Stimulated activated naive B cell treated with anti-CD40 and anti-IgM and Interleukin-4, amounts not matched to agents 10 μg/mL and 1 μg/mL and 100 μg/mL, for 72 hours (primary cell): ENCODE results near the gene VEGFA.

Source experiments
- ATAC-seq, 2 donors: fragments of 150-1000 bp; cut with Tn5 transposase; replicated peaks; 2 replicates each; pipeline ENCODE4 v1.10.0; 2021; ENCODE audit warnings: moderate library complexity in 1 of 2
- DNase-seq: peaks from one replicate; pipeline ENCODE4 v3.0.0; 2021
- H3K27ac Mint-ChIP-seq: one replicate; pipeline ENCODE4 v1.8.0; 2022; ENCODE audit warnings: mild to moderate bottlenecking, mixed read lengths
- H3K27me3 Mint-ChIP-seq, 2 donors: one replicate each; pipeline ENCODE4 v1.8.0; 2022; ENCODE audit warnings: mixed read lengths in 2 of 2
- H3K36me3 Mint-ChIP-seq, 2 donors: one replicate each; pipeline ENCODE4 v1.8.0; 2022; ENCODE audit warnings: mixed read lengths in 2 of 2, mild to moderate bottlenecking in 1 of 2
- H3K4me1 Mint-ChIP-seq, 2 donors: one replicate each; pipeline ENCODE4 v1.8.0; 2022; ENCODE audit warnings: mixed read lengths in 2 of 2, mild to moderate bottlenecking in 1 of 2
- H3K4me3 Mint-ChIP-seq, 2 donors: one replicate each; pipeline ENCODE4 v1.8.0; 2022; ENCODE audit warnings: mild to moderate bottlenecking in 2 of 2, mixed read lengths in 2 of 2, moderate library complexity in 1 of 2
- H3K9me3 Mint-ChIP-seq, 2 donors: one replicate each; pipeline ENCODE4 v1.8.0; 2022; ENCODE audit warnings: mixed read lengths in 2 of 2, mild to moderate bottlenecking in 1 of 2

Gene VEGFA

DNA sequence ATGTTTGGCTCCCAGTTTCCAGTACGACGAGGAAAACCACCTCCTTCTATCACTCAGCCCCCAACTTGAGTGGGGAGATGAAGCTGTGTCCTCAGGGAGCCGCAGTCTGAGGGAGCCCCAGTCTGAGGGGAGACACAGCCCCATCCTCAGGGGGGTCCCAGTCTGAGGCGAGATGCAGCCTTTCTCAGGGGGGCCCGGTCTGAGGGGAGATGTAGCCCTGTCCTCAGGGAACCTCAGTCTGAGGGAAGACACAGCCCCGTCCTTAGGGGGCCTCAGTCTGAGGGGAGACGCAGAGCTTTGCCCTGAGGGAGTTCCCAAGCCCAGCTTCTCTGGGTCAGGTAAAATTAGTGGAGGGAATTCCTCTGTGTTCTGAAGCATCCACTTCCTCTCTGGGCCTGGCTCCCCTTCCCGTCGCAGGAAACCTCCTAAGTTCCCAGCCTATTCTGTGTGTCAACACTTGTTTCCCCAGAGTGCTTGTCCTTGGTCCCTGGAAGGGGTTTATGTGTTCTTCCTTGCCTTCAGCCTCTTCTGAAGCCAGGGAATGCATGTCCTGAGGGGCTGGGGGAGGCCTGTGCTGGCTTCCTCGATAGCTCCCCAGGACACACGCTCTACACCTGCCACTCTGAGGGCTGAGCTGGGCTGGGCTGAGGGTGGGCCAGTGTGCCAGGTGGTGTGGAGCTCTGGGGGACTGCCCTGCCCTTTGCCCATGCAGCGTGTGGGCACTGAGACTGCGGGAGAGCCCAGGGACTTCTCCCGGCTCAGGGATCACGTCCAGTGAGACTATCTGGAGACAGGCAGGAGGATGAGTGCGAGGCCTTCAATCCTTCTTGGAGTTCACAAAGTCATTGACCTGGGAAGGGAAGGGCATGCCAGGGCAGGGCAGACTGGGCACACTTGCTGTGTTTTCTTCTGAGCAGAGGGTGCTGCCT, 55.4 kb downstream of the VEGFA start:
- Mint-ChIP-seq H3K4me1 (peaks cover 4% of the 10 kb centered on the region in 2 donors), H3K4me3 (no peak overlapping the region), H3K9me3 (no peaks in the 10 kb centered on the region), H3K27me3 (peaks cover 20 to 30% of the 10 kb centered on the region in 2 donors), H3K36me3 (no peaks in the 10 kb centered on the region), H3K27ac (no peak overlapping the region)
- DNase-seq (no peak), ATAC-seq (no peak)

DNA sequence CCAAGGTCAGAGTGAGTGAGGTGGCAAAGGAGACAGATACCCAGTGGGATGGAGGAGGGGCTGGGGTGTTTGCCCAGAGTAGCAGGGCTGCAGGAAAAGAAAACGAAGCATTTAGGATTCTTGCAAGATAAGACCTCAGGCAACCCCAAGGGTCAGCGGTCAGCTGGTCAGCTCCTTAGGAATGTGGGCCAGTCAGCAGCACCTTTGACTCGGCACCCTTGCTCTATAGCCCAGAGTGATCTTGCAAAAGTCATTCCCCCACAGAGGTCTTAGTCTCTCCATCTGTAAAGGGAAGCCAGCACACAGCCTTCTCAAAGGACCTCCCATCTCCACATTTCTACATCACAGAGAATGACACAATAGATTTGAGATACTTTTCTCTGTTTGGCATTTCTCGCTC, 56.7 kb downstream of the VEGFA start:
- H3K36me3 Mint-ChIP-seq, result no peaks in the 10 kb centered on the region
- H3K9me3 Mint-ChIP-seq, result no peaks in the 10 kb centered on the region
- H3K4me1 Mint-ChIP-seq, result peaks cover 4% of the 10 kb centered on the region in 2 donors
- no peak overlapping the region for H3K27ac Mint-ChIP-seq
- no peak for ATAC-seq
- H3K4me3 Mint-ChIP-seq, result no peak overlapping the region
- DNase-seq, result no peak
- peaks cover 17 to 31% of the 10 kb centered on the region in 2 donors for H3K27me3 Mint-ChIP-seq

DNA sequence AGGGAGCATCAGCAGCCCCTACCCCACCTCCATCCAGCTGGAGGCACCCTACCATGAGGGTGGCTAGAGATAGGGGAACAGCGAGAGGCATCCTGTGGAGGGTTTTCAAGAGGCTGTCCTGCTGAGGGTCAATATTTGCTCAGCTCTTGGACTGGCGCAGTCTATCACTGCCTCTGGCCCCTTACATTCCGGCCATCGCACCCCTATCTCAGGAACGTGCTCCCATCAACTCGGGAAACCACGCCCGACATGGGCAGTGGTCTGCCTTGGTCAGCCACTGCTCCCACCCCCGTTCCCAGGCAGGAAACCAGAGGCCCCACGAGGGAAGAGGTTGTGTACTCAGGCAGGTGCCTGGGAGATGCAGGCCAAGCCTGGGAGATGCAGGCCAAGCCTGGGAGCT, 57.9 kb downstream of the VEGFA start:
- Mint-ChIP-seq H3K4me1 (peaks cover 4% of the 10 kb centered on the region in 2 donors), H3K4me3 (no peak overlapping the region), H3K27ac (no peak overlapping the region), H3K9me3 (no peaks in the 10 kb centered on the region), H3K36me3 (no peaks in the 10 kb centered on the region), H3K27me3 (peaks cover 15 to 23% of the 10 kb centered on the region in 2 donors)
- ATAC-seq, result no peak
- DNase-seq, result no peak

DNA sequence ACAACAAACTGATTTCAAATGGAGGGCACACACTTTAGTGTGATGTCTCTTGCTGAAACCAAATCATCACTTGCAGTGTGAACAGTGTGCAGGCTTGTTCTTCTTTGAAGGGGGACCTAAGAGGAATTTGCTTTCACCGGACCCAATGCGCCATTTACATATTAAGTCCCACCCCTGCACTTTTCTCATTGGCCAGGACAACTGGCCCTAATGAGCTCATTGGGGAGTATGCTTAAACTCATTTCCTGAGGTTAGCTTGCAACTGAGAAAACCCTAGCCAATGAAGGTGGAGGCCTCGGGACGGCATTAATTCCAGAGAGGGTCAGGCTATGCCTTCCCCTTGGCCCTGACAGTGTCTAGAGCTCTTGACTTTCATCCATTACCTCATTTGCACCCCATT, 58.7 kb downstream of the VEGFA start:
- Mint-ChIP-seq H3K36me3 (no peaks in the 10 kb centered on the region), H3K9me3 (no peaks in the 10 kb centered on the region), H3K4me3 (no peak overlapping the region), H3K4me1 (peaks cover 4% of the 10 kb centered on the region in 2 donors), H3K27me3 (peaks cover 15 to 22% of the 10 kb centered on the region in 2 donors), H3K27ac (no peak overlapping the region)
- no peak for DNase-seq
- ATAC-seq, result no peak

DNA sequence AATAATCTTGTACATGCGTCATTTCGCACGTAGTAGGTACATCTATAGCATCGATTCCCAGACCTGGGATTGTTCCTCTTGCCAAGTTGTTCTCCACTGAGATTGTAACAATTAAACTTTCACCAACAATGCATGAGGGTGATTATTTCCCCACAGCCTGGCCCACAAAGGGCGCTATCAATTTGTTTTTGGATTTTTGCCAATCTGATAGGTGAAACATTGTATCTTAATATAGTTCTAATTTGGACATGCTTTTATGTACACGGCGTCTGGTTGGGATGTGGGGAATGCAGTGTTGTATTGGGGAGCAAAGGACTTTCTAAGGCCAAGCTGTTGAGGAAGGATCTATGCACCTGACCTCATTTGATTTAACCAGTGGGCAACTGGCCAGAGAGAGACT, 59.5 kb downstream of the VEGFA start:
- DNase-seq, result no peak
- peaks cover 1 to 2% of the 10 kb centered on the region in 2 donors for H3K4me1 Mint-ChIP-seq
- no peak for ATAC-seq
- no peaks in the 10 kb centered on the region for H3K9me3 Mint-ChIP-seq
- no peak overlapping the region for H3K27ac Mint-ChIP-seq
- H3K27me3 Mint-ChIP-seq, result peaks cover 15 to 22% of the 10 kb centered on the region in 2 donors
- no peak overlapping the region for H3K4me3 Mint-ChIP-seq
- no peaks in the 10 kb centered on the region for H3K36me3 Mint-ChIP-seq

DNA sequence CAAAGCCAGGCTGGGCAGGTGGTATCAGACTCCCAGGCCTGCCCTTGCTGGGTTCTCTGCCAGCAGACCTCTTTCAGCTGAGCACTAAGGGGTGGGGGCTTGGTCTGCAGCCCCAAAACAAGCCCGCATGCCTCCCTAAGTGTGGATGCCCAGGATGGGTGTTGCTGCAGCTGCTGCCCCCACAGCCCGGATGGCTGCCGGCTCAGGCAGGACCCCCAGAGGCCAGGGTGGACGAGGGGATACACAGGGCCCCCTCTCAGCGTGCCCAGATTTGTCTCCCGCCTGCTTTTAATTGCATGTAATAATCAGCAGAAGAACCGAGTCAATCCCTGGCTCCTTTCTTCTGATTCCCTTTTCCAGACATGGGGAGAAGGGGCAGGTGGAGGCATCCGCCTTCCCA, 60.8 kb downstream of the VEGFA start:
- no peak overlapping the region for H3K4me3 Mint-ChIP-seq
- ATAC-seq, result no peak
- no peaks in the 10 kb centered on the region for H3K36me3 Mint-ChIP-seq
- no peak for DNase-seq
- no peaks in the 10 kb centered on the region for H3K4me1 Mint-ChIP-seq
- H3K27me3 Mint-ChIP-seq, result peaks cover 20 to 25% of the 10 kb centered on the region in 2 donors
- no peaks in the 10 kb centered on the region for H3K9me3 Mint-ChIP-seq
- H3K27ac Mint-ChIP-seq, result no peak overlapping the region

DNA sequence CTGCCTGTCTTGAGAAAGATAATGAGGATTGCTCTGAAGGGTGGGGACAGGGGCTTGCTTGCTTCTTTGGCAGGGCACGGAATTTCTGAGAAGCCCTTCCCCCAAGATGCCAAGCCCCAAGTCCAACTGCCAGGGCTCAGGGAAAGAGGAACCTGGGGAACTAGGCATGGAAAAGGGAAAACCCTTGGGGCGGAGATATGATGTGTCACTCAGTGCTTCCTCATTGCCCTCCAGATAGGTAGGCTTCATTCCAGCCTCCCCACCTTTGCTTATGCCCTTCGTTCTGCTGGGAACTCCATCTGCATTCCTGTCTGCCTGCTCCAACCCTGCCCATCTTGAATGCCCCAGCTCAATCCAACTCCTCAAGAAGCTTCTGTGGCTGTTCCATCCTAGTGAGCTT, 61.2 kb downstream of the VEGFA start:
- no peaks in the 10 kb centered on the region for H3K36me3 Mint-ChIP-seq
- H3K4me3 Mint-ChIP-seq, result no peak overlapping the region
- no peak for DNase-seq
- ATAC-seq, result no peak
- no peaks in the 10 kb centered on the region for H3K4me1 Mint-ChIP-seq
- peaks cover 24 to 25% of the 10 kb centered on the region in 2 donors for H3K27me3 Mint-ChIP-seq
- no peak overlapping the region for H3K27ac Mint-ChIP-seq
- no peaks in the 10 kb centered on the region for H3K9me3 Mint-ChIP-seq

DNA sequence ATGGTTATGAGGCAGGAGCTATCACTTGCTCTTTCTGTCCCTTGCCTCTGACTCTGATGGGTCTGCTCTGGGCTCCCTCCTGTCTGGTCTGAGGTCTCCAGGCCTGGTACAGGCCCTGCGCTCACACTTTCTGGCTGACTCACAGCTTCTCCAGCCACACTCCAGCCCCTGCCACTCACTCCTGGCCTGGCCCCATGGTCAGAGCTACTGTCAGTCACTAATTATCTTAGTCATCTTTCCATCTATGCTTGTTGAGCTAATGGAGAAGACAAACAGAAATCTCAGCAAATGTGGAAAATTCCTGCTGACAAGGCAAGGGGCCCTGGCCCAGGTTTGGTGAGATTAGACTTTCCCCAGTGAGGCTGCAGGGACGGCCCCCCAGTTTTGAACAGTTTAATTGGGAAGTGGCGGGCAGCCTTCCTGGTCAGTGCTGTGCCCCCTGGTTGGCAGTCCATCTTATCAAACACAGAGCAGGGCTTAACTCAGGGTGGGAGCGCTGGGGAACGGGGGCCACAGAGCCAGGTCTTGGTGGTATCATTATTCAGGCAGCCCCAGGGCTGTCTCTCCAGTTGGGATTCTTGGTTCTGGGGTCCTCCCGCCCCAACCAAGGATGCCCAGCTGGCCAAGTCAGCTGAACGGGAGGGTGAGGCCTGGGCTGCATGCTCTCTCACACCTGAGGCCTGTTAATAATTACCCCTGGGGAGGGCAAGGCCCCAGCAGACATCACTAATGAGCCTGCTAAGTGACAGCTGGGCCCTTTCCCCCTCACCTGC, 63.4 kb downstream of the VEGFA start:
- ATAC-seq, result no peak
- no peak overlapping the region for H3K27ac Mint-ChIP-seq

DNA sequence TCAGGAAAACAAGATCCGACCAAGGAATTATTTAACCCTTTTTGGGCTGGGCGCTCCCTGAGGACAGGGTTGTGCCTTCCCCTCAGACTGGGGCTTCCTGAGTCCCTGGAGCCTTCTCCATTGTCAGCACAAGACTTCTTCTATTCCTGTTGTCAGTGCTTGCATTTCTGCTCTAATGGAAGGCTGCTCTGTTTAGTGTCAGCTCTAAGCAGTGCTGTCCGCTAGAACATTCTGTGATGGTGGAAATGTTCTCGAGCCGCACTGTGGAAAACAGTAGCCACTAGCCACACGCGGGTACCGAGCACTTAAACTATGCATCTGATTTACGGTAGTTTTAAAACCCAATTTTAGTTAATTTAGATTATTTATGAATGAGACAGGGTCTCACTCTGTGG, 64.0 kb downstream of the VEGFA start:
- no peak overlapping the region for H3K4me3 Mint-ChIP-seq

More for the DNA sequence above, 63.4 kb downstream of the VEGFA start:
- Mint-ChIP-seq H3K4me3 (no peak overlapping the region), H3K36me3 (no peaks in the 10 kb centered on the region), H3K9me3 (no peaks in the 10 kb centered on the region), H3K27me3 (peaks cover 21 to 33% of the 10 kb centered on the region in 2 donors), H3K4me1 (peaks cover 2 to 5% of the 10 kb centered on the region in 2 donors)
- DNase-seq, result no peak

DNA sequence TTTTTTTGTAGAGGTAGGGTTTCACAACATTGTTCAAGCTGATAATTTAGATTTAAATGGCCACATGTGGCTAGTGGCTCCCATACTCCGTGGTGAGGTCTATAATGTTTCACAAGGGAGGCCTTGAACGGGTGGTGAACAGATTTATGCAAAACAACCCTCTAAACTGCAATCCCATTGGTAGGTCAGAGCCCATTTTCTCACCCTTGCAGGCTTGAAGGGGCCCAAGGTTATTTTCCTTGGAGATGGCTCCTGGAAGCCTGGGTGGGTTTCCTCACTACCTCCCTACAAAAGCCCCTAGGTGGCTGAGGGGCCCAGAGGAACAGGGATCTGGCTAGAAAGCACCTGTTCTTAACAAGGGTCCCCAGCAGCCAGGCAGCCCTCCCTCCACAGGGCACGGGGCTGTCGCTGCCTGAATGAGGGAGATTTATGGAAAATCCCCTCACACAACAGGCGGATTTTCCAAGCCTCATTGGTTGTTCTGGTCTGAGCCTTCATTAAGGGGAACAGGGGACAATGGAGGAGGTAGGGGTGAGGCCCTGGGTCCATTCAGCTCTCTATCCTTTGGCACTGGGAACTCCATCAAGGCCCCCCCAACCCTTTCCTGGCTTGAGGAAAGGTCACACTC, 64.6 kb downstream of the VEGFA start:
- DNase-seq, result no peak
- Mint-ChIP-seq H3K9me3 (no peaks in the 10 kb centered on the region), H3K27ac (no peak overlapping the region), H3K4me1 (peaks cover 2 to 5% of the 10 kb centered on the region in 2 donors), H3K4me3 (no peak overlapping the region), H3K36me3 (no peaks in the 10 kb centered on the region), H3K27me3 (peaks cover 14 to 29% of the 10 kb centered on the region in 2 donors)
- ATAC-seq, result no peak

More for the DNA sequence above, 64.0 kb downstream of the VEGFA start:
- peaks cover 20 to 35% of the 10 kb centered on the region in 2 donors for H3K27me3 Mint-ChIP-seq
- no peak for ATAC-seq
- H3K27ac Mint-ChIP-seq, result no peak overlapping the region
- H3K9me3 Mint-ChIP-seq, result no peaks in the 10 kb centered on the region
- H3K4me1 Mint-ChIP-seq, result peaks cover 2 to 5% of the 10 kb centered on the region in 2 donors
- DNase-seq, result no peak
- no peaks in the 10 kb centered on the region for H3K36me3 Mint-ChIP-seq

DNA sequence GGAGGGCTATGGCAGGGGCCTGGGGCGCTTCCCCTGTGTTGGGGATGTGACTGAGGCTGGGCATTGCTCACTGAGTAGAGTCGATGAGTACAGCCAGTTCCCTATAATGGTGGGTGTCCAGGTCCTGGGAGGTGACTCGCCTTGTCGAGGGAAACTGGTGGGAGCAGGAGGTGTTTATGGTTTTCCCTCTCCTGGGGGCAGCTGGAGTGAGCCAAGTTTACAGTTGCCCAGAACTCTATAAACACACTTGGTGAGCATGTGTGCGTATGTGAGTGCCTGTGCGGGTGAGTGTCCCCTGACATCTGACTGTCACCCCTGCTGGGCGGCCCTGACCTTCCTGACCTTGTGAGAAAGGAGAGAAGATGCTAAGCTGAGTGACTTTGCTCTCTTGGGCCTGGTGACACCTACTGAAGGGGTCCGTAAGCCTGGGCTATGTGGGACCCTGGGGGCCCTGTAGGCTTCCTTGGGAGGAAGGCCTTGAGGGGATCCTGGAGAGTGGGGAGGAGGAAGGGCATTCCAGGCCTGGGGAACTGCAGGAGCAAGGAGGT, 65.9 kb downstream of the VEGFA start:
- DNase-seq, result no peak
- H3K27ac Mint-ChIP-seq, result no peak overlapping the region

More for the DNA sequence above, 65.9 kb downstream of the VEGFA start:
- Mint-ChIP-seq H3K4me3 (no peak overlapping the region), H3K9me3 (no peaks in the 10 kb centered on the region), H3K27me3 (peaks cover 8 to 20% of the 10 kb centered on the region in 2 donors), H3K36me3 (no peaks in the 10 kb centered on the region), H3K4me1 (peaks cover 2 to 5% of the 10 kb centered on the region in 2 donors)
- no peak for ATAC-seq
